ENCODE results near the gene ATP6V1E1.

The ATP6V1E1 gene

DNA sequence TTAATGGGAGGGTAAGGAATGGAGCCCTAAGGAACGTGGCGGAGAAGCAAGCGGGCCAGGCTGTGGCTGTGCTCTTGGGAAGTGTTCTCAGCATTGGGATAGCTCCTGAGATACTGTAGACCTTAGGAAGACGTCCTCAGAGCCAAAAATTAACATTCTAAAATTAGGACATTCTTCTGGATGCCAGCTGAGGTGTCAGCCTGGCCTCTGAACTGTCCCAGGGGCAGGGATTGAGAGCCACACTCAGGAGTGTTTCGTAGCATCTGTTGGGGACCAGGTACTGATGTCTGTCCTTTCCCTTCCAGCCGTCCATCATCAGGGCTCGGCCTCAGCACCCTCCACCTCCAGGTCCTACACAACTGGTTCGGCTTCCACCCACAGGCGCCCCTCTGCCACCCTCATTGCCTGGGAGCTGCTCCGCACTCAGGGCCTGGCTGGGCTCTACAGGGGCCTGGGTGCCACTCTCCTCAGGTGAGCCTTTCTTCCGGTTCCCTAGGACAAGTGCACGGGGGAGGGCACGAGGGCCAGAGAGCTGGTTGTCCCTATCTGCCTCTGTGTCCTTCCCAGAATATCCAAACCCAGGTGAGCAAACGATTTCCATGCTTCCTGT lies 41.6 kb downstream of the ATP6V1E1 start:
- H3K36me3 ChIP-seq (ENCODE audit: control insufficient read depth in 2 of 2, insufficient read depth in 2 of 2, low read length in 2 of 2) = peaks cover 0 to 13% of the 10 kb centered on the region in 2 donors
- no peaks in the 10 kb centered on the region for H3K27me3 ChIP-seq (ENCODE audit: control insufficient read depth in 2 of 2, insufficient read depth in 2 of 2, low read length in 2 of 2)

GRCh38 chr22:17583151-17583550 lies 45.4 kb downstream of the ATP6V1E1 start:
- H3K27ac ChIP-seq (ENCODE audit: low read depth in 2 of 2, low read length in 2 of 2) = no peak overlapping the region
- H3K9me3 ChIP-seq (ENCODE audit: control insufficient read depth in 2 of 2, low read length in 2 of 2) = no peaks in the 10 kb centered on the region

More for the DNA sequence above, 41.6 kb downstream of the ATP6V1E1 start:
- Histone ChIP-seq H3K27ac (ENCODE audit: low read depth in 2 of 2, low read length in 2 of 2) (no peak overlapping the region), H3K9ac (ENCODE audit: low read depth in 1 of 2, low read length in 2 of 2) (no peak overlapping the region), H3K9me3 (ENCODE audit: control insufficient read depth in 2 of 2, low read length in 2 of 2) (no peaks in the 10 kb centered on the region), H3K4me1 (ENCODE audit: control insufficient read depth in 2 of 2, insufficient read depth in 2 of 2, low read length in 2 of 2) (no peaks in the 10 kb centered on the region), H3K4me3 (ENCODE audit: low read length in 2 of 2) (no peak overlapping the region)

GRCh38 chr22:17581631-17582030 lies 46.9 kb downstream of the ATP6V1E1 start:
- H3K36me3 ChIP-seq (ENCODE audit: control insufficient read depth in 2 of 2, insufficient read depth in 2 of 2, low read length in 2 of 2) = no peaks in the 10 kb centered on the region
- H3K4me3 ChIP-seq (ENCODE audit: low read length in 2 of 2) = no peak overlapping the region
- H3K4me1 ChIP-seq (ENCODE audit: control insufficient read depth in 2 of 2, insufficient read depth in 2 of 2, low read length in 2 of 2) = no peaks in the 10 kb centered on the region
- no peaks in the 10 kb centered on the region for H3K27me3 ChIP-seq (ENCODE audit: control insufficient read depth in 2 of 2, insufficient read depth in 2 of 2, low read length in 2 of 2)
- H3K9me3 ChIP-seq (ENCODE audit: control insufficient read depth in 2 of 2, low read length in 2 of 2) = no peaks in the 10 kb centered on the region
- H3K9ac ChIP-seq (ENCODE audit: low read depth in 1 of 2, low read length in 2 of 2) = no peak overlapping the region
- H3K27ac ChIP-seq (ENCODE audit: low read depth in 2 of 2, low read length in 2 of 2) = no peak overlapping the region

More at GRCh38 chr22:17583151-17583550, 45.4 kb downstream of the ATP6V1E1 start:
- H3K27me3 ChIP-seq (ENCODE audit: control insufficient read depth in 2 of 2, insufficient read depth in 2 of 2, low read length in 2 of 2) = no peaks in the 10 kb centered on the region
- no peaks in the 10 kb centered on the region for H3K4me1 ChIP-seq (ENCODE audit: control insufficient read depth in 2 of 2, insufficient read depth in 2 of 2, low read length in 2 of 2)
- no peak overlapping the region for H3K4me3 ChIP-seq (ENCODE audit: low read length in 2 of 2)
- H3K36me3 ChIP-seq (ENCODE audit: control insufficient read depth in 2 of 2, insufficient read depth in 2 of 2, low read length in 2 of 2) = no peaks in the 10 kb centered on the region
- no peak overlapping the region for H3K9ac ChIP-seq (ENCODE audit: low read depth in 1 of 2, low read length in 2 of 2)

- Histone ChIP-seq H3K9me3 (ENCODE audit: control insufficient read depth in 2 of 2, low read length in 2 of 2) (no peaks in the 10 kb centered on the region), H3K9ac (ENCODE audit: low read depth in 1 of 2, low read length in 2 of 2) (no peak overlapping the region), H3K27me3 (ENCODE audit: control insufficient read depth in 2 of 2, insufficient read depth in 2 of 2, low read length in 2 of 2) (no peaks in the 10 kb centered on the region), H3K27ac (ENCODE audit: low read depth in 2 of 2, low read length in 2 of 2) (no peak overlapping the region), H3K36me3 (ENCODE audit: control insufficient read depth in 2 of 2, insufficient read depth in 2 of 2, low read length in 2 of 2) (no peaks in the 10 kb centered on the region), H3K4me3 (ENCODE audit: low read length in 2 of 2) (no peak overlapping the region), H3K4me1 (ENCODE audit: control insufficient read depth in 2 of 2, insufficient read depth in 2 of 2, low read length in 2 of 2) (no peaks in the 10 kb centered on the region)
Measured at GRCh38 chr22:17581056-17581455, 47.5 kb downstream of the ATP6V1E1 start.

GRCh38 chr22:17580441-17581031 lies 48.0 kb downstream of the ATP6V1E1 start:
- no peaks in the 10 kb centered on the region for H3K4me1 ChIP-seq (ENCODE audit: control insufficient read depth in 2 of 2, insufficient read depth in 2 of 2, low read length in 2 of 2)
- H3K27me3 ChIP-seq (ENCODE audit: control insufficient read depth in 2 of 2, insufficient read depth in 2 of 2, low read length in 2 of 2) = no peaks in the 10 kb centered on the region
- H3K9me3 ChIP-seq (ENCODE audit: control insufficient read depth in 2 of 2, low read length in 2 of 2) = no peaks in the 10 kb centered on the region
- no peaks in the 10 kb centered on the region for H3K36me3 ChIP-seq (ENCODE audit: control insufficient read depth in 2 of 2, insufficient read depth in 2 of 2, low read length in 2 of 2)
- no peak overlapping the region for H3K27ac ChIP-seq (ENCODE audit: low read depth in 2 of 2, low read length in 2 of 2)
- no peak overlapping the region for H3K4me3 ChIP-seq (ENCODE audit: low read length in 2 of 2)
- H3K9ac ChIP-seq (ENCODE audit: low read depth in 1 of 2, low read length in 2 of 2) = no peak overlapping the region

DNA sequence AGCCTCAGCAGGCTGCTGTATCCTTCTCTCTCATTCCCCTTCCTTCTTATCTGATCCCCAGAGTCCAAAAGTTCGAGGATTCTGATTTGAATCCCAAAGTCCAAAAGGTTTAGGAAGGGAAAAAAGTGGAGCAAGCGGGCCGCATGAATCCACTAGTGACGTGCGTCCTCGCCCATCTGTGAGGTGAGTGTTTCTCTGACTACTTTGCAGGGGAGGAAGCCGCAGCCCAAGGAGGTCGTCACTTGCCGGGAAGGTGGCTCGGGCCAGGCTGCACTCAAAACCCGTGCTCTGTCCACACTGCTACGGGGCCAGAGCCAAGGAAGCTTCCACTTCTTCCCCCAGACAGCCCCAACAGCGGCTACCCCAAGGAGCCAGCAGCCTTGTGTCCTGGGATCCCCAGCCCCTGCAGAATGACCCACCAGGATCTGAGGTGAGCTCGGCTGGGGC lies 49.0 kb downstream of the ATP6V1E1 start:
- H3K27me3 ChIP-seq (ENCODE audit: control insufficient read depth in 2 of 2, insufficient read depth in 2 of 2, low read length in 2 of 2) = no peaks in the 10 kb centered on the region
- no peaks in the 10 kb centered on the region for H3K36me3 ChIP-seq (ENCODE audit: control insufficient read depth in 2 of 2, insufficient read depth in 2 of 2, low read length in 2 of 2)
- H3K9ac ChIP-seq (ENCODE audit: low read depth in 1 of 2, low read length in 2 of 2) = no peak overlapping the region
- H3K4me1 ChIP-seq (ENCODE audit: control insufficient read depth in 2 of 2, insufficient read depth in 2 of 2, low read length in 2 of 2) = no peaks in the 10 kb centered on the region
- H3K27ac ChIP-seq (ENCODE audit: low read depth in 2 of 2, low read length in 2 of 2) = no peak overlapping the region
- H3K4me3 ChIP-seq (ENCODE audit: low read length in 2 of 2) = no peak overlapping the region
- H3K9me3 ChIP-seq (ENCODE audit: control insufficient read depth in 2 of 2, low read length in 2 of 2) = no peaks in the 10 kb centered on the region

GRCh38 chr22:17578136-17578754 lies 50.3 kb downstream of the ATP6V1E1 start:
- Histone ChIP-seq H3K4me3 (ENCODE audit: low read length in 2 of 2) (no peak overlapping the region), H3K27ac (ENCODE audit: low read depth in 2 of 2, low read length in 2 of 2) (no peak overlapping the region), H3K9ac (ENCODE audit: low read depth in 1 of 2, low read length in 2 of 2) (no peak overlapping the region), H3K27me3 (ENCODE audit: control insufficient read depth in 2 of 2, insufficient read depth in 2 of 2, low read length in 2 of 2) (no peaks in the 10 kb centered on the region), H3K36me3 (ENCODE audit: control insufficient read depth in 2 of 2, insufficient read depth in 2 of 2, low read length in 2 of 2) (no peaks in the 10 kb centered on the region), H3K4me1 (ENCODE audit: control insufficient read depth in 2 of 2, insufficient read depth in 2 of 2, low read length in 2 of 2) (no peaks in the 10 kb centered on the region), H3K9me3 (ENCODE audit: control insufficient read depth in 2 of 2, low read length in 2 of 2) (no peaks in the 10 kb centered on the region)

DNA sequence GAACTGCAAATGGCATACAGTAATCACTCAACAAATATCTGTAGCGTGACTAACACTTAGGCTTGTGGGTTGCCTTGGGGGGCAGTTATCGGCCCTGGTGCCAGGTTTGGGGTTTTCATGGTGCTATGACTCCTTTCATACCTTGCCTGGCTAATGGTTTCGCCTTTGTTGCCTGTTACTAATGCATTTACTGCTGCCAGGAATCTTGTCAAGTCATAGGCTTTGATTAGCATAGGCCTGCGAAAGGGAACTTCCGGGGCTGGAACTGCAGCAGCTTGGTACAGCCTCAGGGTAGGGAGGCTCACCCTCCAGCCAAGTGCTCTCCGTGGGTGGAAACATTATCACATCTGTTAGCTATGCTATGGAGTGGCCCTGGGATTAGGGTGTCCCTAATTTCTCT lies 52.1 kb downstream of the ATP6V1E1 start:
- Histone ChIP-seq H3K27ac (ENCODE audit: low read depth in 2 of 2, low read length in 2 of 2) (no peak overlapping the region), H3K27me3 (ENCODE audit: control insufficient read depth in 2 of 2, insufficient read depth in 2 of 2, low read length in 2 of 2) (no peaks in the 10 kb centered on the region), H3K36me3 (ENCODE audit: control insufficient read depth in 2 of 2, insufficient read depth in 2 of 2, low read length in 2 of 2) (no peaks in the 10 kb centered on the region), H3K4me1 (ENCODE audit: control insufficient read depth in 2 of 2, insufficient read depth in 2 of 2, low read length in 2 of 2) (no peaks in the 10 kb centered on the region), H3K9ac (ENCODE audit: low read depth in 1 of 2, low read length in 2 of 2) (no peak overlapping the region), H3K4me3 (ENCODE audit: low read length in 2 of 2) (no peak overlapping the region), H3K9me3 (ENCODE audit: control insufficient read depth in 2 of 2, low read length in 2 of 2) (no peaks in the 10 kb centered on the region)

DNA sequence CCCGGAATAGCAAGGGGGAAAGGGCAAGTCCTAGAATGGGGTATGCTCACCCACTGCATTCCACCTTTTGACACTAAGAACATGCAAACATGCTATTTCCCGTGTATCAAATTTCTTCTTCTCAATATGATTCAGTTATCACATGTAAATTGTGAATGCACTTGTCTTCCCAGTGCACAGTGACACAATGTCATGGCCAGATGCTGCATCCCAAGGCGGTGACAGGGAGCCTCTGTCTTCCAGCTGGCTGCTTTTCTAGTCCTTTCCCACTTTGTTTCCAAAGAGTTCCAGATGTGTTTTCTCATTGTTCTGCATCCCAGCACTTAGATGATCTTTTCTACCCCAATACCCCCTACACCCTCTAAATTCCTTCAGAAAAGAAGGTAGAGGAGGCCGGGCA lies 52.9 kb downstream of the ATP6V1E1 start:
- Histone ChIP-seq H3K9ac (ENCODE audit: low read depth in 1 of 2, low read length in 2 of 2) (no peak overlapping the region), H3K27me3 (ENCODE audit: control insufficient read depth in 2 of 2, insufficient read depth in 2 of 2, low read length in 2 of 2) (no peaks in the 10 kb centered on the region), H3K36me3 (ENCODE audit: control insufficient read depth in 2 of 2, insufficient read depth in 2 of 2, low read length in 2 of 2) (no peaks in the 10 kb centered on the region), H3K4me1 (ENCODE audit: control insufficient read depth in 2 of 2, insufficient read depth in 2 of 2, low read length in 2 of 2) (no peaks in the 10 kb centered on the region), H3K9me3 (ENCODE audit: control insufficient read depth in 2 of 2, low read length in 2 of 2) (no peaks in the 10 kb centered on the region), H3K27ac (ENCODE audit: low read depth in 2 of 2, low read length in 2 of 2) (no peak overlapping the region), H3K4me3 (ENCODE audit: low read length in 2 of 2) (no peak overlapping the region)

DNA sequence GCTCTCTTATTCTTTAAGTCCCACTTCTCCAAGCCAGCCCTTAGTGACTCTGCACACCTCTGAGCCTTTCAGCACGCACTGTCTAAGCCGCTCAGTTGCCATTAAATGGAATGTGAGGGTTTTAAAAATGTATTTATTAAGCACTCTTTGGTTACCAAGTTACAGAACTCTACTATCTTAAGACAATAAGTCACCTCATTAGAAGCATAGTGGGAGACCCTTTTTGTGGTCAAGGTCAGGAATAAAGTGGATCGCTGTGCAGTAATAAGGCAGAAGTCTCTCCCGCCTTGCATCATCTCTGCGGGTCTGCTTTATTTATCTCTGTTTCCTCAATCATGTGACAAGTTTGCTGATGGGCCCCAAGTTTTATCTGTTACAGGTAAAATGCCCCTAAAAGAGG lies 53.4 kb downstream of the ATP6V1E1 start:
- Histone ChIP-seq H3K27ac (ENCODE audit: low read depth in 2 of 2, low read length in 2 of 2) (no peak overlapping the region), H3K9ac (ENCODE audit: low read depth in 1 of 2, low read length in 2 of 2) (no peak overlapping the region), H3K27me3 (ENCODE audit: control insufficient read depth in 2 of 2, insufficient read depth in 2 of 2, low read length in 2 of 2) (no peaks in the 10 kb centered on the region)

More for the DNA sequence above, 53.4 kb downstream of the ATP6V1E1 start:
- peaks cover 0 to 3% of the 10 kb centered on the region in 2 donors for H3K4me1 ChIP-seq (ENCODE audit: control insufficient read depth in 2 of 2, insufficient read depth in 2 of 2, low read length in 2 of 2)
- no peaks in the 10 kb centered on the region for H3K36me3 ChIP-seq (ENCODE audit: control insufficient read depth in 2 of 2, insufficient read depth in 2 of 2, low read length in 2 of 2)
- H3K9me3 ChIP-seq (ENCODE audit: control insufficient read depth in 2 of 2, low read length in 2 of 2) = no peaks in the 10 kb centered on the region
- H3K4me3 ChIP-seq (ENCODE audit: low read length in 2 of 2) = no peak overlapping the region
